ENCODE measurements around the gene SMR3B.

The SMR3B gene

GRCh38 chr4:70426789-70427188, 43.9 kb downstream of the SMR3B start:
- TF ChIP-seq PPARA (CRISPR knock-in tag; IDR thresholded peaks at IDR 0.05; ENCODE audit: borderline replicate concordance) = no peak
- ATAC-seq = no peak

- no peak for ATAC-seq
- TF ChIP-seq CREB5 (CRISPR knock-in tag; IDR thresholded peaks at IDR 0.05; ENCODE audit: low read depth) (no peak), CSDC2 (CRISPR knock-in tag; IDR thresholded peaks at IDR 0.05) (no peak), CSRNP3 (CRISPR knock-in tag; IDR thresholded peaks at IDR 0.05) (no peak), ZFP30 (CRISPR knock-in tag; IDR thresholded peaks at IDR 0.05) (no peak), ZNF8 (CRISPR knock-in tag; IDR thresholded peaks at IDR 0.05) (no peak)
Measured at GRCh38 chr4:70437197-70437596, 54.3 kb downstream of the SMR3B start.
